Measurements from ENCODE around the gene TBC1D20. TPM values are rescaled to one million over a fixed set of nuclear protein-coding genes. Genes with fewer than 3 reads are reported as not detected.

The TBC1D20 gene
- total RNA-seq, 1 experiment from 2014 or later = 32.5 TPM

DNA sequence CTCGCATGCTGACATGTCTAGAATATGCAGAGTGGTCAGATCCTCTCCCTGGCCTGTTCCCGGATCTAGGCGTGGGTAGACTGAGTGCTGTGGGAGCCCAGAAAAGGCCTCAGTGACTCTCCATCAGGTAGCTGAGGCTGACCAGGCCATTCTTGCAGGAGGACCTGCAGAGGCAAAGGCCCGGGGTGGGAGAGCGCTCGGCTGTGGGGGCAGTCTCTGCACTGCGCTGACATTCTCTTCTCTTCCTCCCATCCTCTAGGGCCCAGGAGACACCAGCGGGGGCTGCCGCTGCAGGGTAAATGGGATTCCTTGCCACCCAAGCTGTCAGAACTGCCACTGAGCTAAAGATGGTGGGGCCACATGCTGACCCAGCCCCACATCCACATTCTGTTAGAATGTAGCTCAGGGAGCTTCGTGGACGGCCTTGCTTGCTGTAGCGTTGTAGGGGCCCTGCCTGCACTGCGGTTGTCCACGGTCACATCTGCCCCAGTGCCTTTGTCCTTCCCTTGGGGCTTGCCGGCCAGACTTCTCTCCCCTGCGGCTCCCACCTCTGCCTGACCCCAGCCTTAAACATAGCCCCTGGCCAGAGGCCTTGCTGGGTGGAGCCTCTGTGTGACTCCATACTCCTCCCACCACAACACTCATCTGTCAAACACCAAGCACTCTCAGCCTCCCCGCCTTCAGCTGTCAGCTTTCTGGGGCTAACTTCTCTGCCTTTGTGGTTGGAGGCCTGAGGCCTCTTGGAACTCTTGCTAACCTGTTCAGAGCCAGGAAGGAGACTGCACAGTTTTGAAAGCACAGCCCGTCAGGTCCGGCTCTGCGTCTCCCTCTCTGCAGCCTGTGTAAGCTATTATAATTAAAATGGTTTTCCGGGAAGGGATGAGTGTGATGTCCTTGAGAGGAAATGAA, 32.0 kb downstream of the TBC1D20 start:
- ChIA-PET POLR2A (interaction anchor here (1.0 to 2.8 kb wide), 6 partner anchors 7 to 76 kb away, joined by 3 to 20 read pairs (median 4); no protein-coding TSS in a partner anchor), CTCF (interaction anchor here (0.6 to 10.0 kb wide), 18 partner anchors 8 to 309 kb away, joined by 3 to 118 read pairs (median 5); no protein-coding TSS in a partner anchor)
- Mint-ChIP-seq H3K27me3 (ENCODE audit: insufficient read depth, unreplicated experiment) (no peaks in the 10 kb centered on the region), H3K36me3 (ENCODE audit: insufficient read depth, unreplicated experiment) (peaks cover 70% of the 10 kb centered on the region), H3K9me3 (ENCODE audit: unreplicated experiment) (no peaks in the 10 kb centered on the region), H3K27ac (ENCODE audit: low read depth, unreplicated experiment) (no peak overlapping the region), H3K4me1 (ENCODE audit: insufficient read depth, unreplicated experiment) (peaks cover 7% of the 10 kb centered on the region), H3K4me3 (ENCODE audit: unreplicated experiment) (no peak overlapping the region)
- BruUV-seq (replicated peaks) = no TSS peak
- DNase-seq (ENCODE audit: unreplicated experiment) = no peak
- intact Hi-C loops (cut with micrococcal nuclease) = loop anchor here (2.0 kb wide), 1 partner anchor 68 kb away; no protein-coding TSS in a partner anchor
- TF ChIP-seq, protein P1, sequence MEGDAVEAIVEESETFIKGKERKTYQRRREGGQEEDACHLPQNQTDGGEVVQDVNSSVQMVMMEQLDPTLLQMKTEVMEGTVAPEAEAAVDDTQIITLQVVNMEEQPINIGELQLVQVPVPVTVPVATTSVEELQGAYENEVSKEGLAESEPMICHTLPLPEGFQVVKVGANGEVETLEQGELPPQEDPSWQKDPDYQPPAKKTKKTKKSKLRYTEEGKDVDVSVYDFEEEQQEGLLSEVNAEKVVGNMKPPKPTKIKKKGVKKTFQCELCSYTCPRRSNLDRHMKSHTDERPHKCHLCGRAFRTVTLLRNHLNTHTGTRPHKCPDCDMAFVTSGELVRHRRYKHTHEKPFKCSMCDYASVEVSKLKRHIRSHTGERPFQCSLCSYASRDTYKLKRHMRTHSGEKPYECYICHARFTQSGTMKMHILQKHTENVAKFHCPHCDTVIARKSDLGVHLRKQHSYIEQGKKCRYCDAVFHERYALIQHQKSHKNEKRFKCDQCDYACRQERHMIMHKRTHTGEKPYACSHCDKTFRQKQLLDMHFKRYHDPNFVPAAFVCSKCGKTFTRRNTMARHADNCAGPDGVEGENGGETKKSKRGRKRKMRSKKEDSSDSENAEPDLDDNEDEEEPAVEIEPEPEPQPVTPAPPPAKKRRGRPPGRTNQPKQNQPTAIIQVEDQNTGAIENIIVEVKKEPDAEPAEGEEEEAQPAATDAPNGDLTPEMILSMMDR (IDR thresholded peaks at IDR 0.05; ENCODE audit: unreplicated experiment) = no peak

DNA sequence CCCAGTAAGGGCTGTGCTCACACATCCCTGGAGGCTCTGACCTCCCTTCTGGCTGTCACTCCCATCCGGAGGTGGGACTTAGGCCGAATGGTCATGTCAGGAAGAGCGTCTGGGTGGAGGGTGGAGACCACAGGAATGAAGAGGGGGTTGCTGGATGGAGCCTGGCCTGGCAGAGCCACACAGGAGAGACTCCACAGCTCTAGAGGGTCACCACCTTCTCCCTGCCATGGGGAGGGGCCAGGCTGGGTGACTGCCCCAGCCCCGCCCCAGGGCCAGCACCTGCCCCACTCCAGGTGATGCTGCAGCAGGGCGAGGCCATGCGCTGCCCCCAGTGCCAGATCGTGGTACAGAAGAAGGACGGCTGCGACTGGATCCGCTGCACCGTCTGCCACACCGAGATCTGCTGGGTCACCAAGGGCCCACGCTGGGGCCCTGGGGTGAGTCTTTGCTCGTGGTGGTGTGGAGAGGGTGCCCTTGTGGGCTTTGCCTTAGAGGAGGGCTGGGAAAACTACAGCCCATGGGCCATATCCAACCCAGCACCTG, 33.6 kb downstream of the TBC1D20 start:
- CTCF ChIA-PET = interaction anchor here (0.6 to 10.0 kb wide), 5 partner anchors 17 to 311 kb away, joined by 3 to 118 read pairs (median 5); no protein-coding TSS in a partner anchor
- no peak for DNase-seq (ENCODE audit: unreplicated experiment)

DNA sequence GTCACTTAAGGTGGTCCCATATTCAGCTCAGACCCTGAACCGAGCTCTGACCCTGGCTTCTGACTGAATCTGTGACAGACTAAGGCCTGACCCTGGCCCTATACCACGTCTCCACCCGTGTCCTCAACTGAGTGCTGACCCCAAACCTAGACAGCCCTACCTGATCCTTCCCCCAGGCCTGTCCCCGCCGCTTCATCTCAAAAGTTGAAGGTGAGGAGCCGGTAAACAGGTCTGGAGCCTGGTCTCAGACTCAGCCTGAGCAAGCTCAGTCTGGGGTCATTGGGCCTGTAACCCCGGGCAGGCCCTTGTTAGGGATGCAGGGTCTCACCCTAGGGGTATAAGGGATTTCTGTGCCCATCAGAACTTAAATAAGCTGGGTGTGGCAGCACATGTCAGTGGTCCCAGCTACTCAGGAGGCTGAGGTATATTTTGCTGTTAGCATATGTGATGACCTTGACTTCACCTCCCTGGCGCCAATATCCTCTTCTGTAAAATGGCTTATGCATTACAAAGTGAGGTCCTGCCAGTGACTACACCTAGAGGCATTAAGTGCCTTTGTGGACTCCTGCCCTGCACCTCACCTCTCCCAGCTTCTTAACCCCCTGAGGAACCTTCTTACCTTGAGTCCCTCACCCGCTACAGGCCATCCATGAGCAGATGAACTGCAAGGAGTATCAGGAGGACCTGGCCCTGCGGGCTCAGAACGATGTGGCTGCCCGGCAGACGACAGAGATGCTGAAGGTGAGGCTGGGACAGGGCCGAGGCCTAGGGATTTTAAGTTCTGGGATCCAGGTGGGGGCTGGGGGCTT, 34.3 kb downstream of the TBC1D20 start:
- ChIA-PET POLR2A (interaction anchor here (0.8 to 1.2 kb wide), 5 partner anchors 17 to 80 kb away, joined by 3 to 6 read pairs (median 3); no protein-coding TSS in a partner anchor), CTCF (interaction anchor here (1.0 to 10.0 kb wide), 5 partner anchors 21 to 328 kb away, joined by 4 to 118 read pairs (median 5); no protein-coding TSS in a partner anchor)
- Mint-ChIP-seq H3K9me3 (ENCODE audit: unreplicated experiment) (no peaks in the 10 kb centered on the region), H3K27ac (ENCODE audit: low read depth, unreplicated experiment) (no peak overlapping the region), H3K4me3 (ENCODE audit: unreplicated experiment) (no peak overlapping the region), H3K36me3 (ENCODE audit: insufficient read depth, unreplicated experiment) (peaks cover 68% of the 10 kb centered on the region), H3K27me3 (ENCODE audit: insufficient read depth, unreplicated experiment) (no peaks in the 10 kb centered on the region), H3K4me1 (ENCODE audit: insufficient read depth, unreplicated experiment) (no peaks in the 10 kb centered on the region)
- TF ChIP-seq, protein P1 (IDR thresholded peaks at IDR 0.05; ENCODE audit: unreplicated experiment) = no peak
- intact Hi-C loops (cut with micrococcal nuclease) = no loop called here
- no peak for DNase-seq (ENCODE audit: unreplicated experiment)
- no TSS peak for BruUV-seq (replicated peaks)

More for the DNA sequence above, 33.6 kb downstream of the TBC1D20 start:
- POLR2A ChIA-PET = interaction anchor here (1.1 to 1.2 kb wide), 2 partner anchors 26 to 66 kb away, joined by 4 to 6 read pairs; no protein-coding TSS in a partner anchor
- TF ChIP-seq, protein P1 (IDR thresholded peaks at IDR 0.05; ENCODE audit: unreplicated experiment) = no peak
- Mint-ChIP-seq H3K27ac (ENCODE audit: low read depth, unreplicated experiment) (no peak overlapping the region), H3K4me3 (ENCODE audit: unreplicated experiment) (no peak overlapping the region), H3K9me3 (ENCODE audit: unreplicated experiment) (no peaks in the 10 kb centered on the region), H3K27me3 (ENCODE audit: insufficient read depth, unreplicated experiment) (no peaks in the 10 kb centered on the region), H3K4me1 (ENCODE audit: insufficient read depth, unreplicated experiment) (peaks cover 6% of the 10 kb centered on the region), H3K36me3 (ENCODE audit: insufficient read depth, unreplicated experiment) (peaks cover 69% of the 10 kb centered on the region)
- intact Hi-C loops (cut with micrococcal nuclease) = no loop called here
- no TSS peak for BruUV-seq (replicated peaks)
